Measurements from ENCODE around the gene SLC30A3.

GRCh38 chr2:27233341-27233740, 29.5 kb downstream of the SLC30A3 start:
- no peak for TF ChIP-seq POLR2A (IDR thresholded peaks at IDR 0.05)
- TF ChIP-seq CTCF (IDR thresholded peaks at IDR 0.05), result no peak

Measured in Peyer's patch (tissue), 4 donors.